PC-3 (cell line): Measurements from ENCODE around the gene LEF1. TPM values are rescaled to one million over a fixed set of nuclear protein-coding genes. Genes with fewer than 3 reads are reported as not detected.

Source experiments
- ATAC-seq: fragments of 200-7000 bp; cut with Tn5 transposase; 2 replicates; pipeline ENCODE4 v1.9.1; 2020; ENCODE audit warnings: mild to moderate bottlenecking, moderate library complexity
- BruUV-seq: library from RNA; stranded (reverse); fragments of 400-500 nt; replicated peaks from 2 replicates; lab custom pipeline; 2021; lab: Mats Ljungman, UMichigan
- CTCF ChIA-PET: fragments of 300-600 bp; sonication (Branson Sonifier 250); formaldehyde crosslinking; loops from one replicate; lab custom pipeline; 2022; ENCODE audit warnings: antibody characterized with exemption; lab: Charles Lee
- POLR2A ChIA-PET: fragments of 300-600 bp; sonication (Branson Sonifier 250); formaldehyde crosslinking; loops from one replicate; lab custom pipeline; 2022; ENCODE audit warnings: antibody characterized with exemption; ENCODE audit not compliant: unreplicated experiment; lab: Charles Lee
- DNase-seq: peaks from one replicate; pipeline ENCODE4 v3.0.0-alpha.2; 2015
- H2AFZ ChIP-seq: fragments of 300-600 bp; sonication (generic); 2 replicates; pipeline ENCODE4 v1.6.0; 2016; ENCODE audit warnings: antibody characterized with exemption, low read length
- H3F3A ChIP-seq: fragments of 300-600 bp; sonication (generic); one replicate; pipeline ENCODE4 v1.6.0; 2017; ENCODE audit warnings: antibody characterized with exemption, low read length, control low read depth, mild to moderate bottlenecking; ENCODE audit not compliant: unreplicated experiment
- H3K27ac ChIP-seq: fragments of 300-600 bp; sonication (generic); 2 replicates; pipeline ENCODE4 v1.5.1; 2016; ENCODE audit warnings: mild to moderate bottlenecking, low read length
- H3K27me3 ChIP-seq: fragments of 300-600 bp; sonication (generic); 2 replicates; pipeline ENCODE4 v1.6.1; 2016; ENCODE audit warnings: low read length, mixed read lengths
- H3K36me3 ChIP-seq: fragments of 300-600 bp; sonication (generic); 2 replicates; pipeline ENCODE4 v1.6.1; 2016; ENCODE audit warnings: low read depth, mixed run types, low read length, mixed read lengths
- H3K4me1 ChIP-seq: fragments of 300-600 bp; sonication (generic); 2 replicates; pipeline ENCODE4 v1.5.1; 2016; ENCODE audit warnings: low read length; ENCODE audit not compliant: insufficient read depth
- H3K4me2 ChIP-seq: fragments of 300-600 bp; sonication (generic); 2 replicates; pipeline ENCODE4 v1.6.0; 2016; ENCODE audit warnings: low read length
- H3K4me3 ChIP-seq: fragments of 300-600 bp; sonication (generic); 2 replicates; pipeline ENCODE4 v1.5.1; 2016; ENCODE audit warnings: mild to moderate bottlenecking, low read length, mixed read lengths
- H3K79me2 ChIP-seq: fragments of 300-600 bp; sonication (generic); 2 replicates; pipeline ENCODE4 v1.6.1; 2017; ENCODE audit warnings: low read length, mixed read lengths
- H3K9ac ChIP-seq: fragments of 300-600 bp; sonication (generic); 2 replicates; pipeline ENCODE4 v1.6.0; 2016; ENCODE audit warnings: mild to moderate bottlenecking, low read length
- H3K9me2 ChIP-seq: fragments of 300-600 bp; sonication (generic); replicated peaks from 2 replicates; pipeline ENCODE4 v1.6.1; 2016; ENCODE audit warnings: mixed run types, low read length, mixed read lengths
- H3K9me3 ChIP-seq: fragments of 300-600 bp; sonication (generic); 2 replicates; pipeline ENCODE4 v1.6.1; 2016; ENCODE audit warnings: low read length, mixed read lengths
- H4K20me1 ChIP-seq: fragments of 300-600 bp; sonication (generic); 2 replicates; pipeline ENCODE4 v1.6.1; 2016; ENCODE audit warnings: low read length, mixed read lengths
- EZH2 ChIP-seq: fragments of 300-600 bp; sonication (generic); IDR thresholded peaks from one replicate; pipeline ENCODE4 v1.6.1; 2017; ENCODE audit warnings: antibody characterized with exemption, mild to moderate bottlenecking, low read length; ENCODE audit not compliant: unreplicated experiment
- EZH2phosphoT487 ChIP-seq: fragments of 300-600 bp; sonication (generic); IDR thresholded peaks from 2 replicates; pipeline ENCODE4 v1.6.1; 2018; ENCODE audit warnings: mild to moderate bottlenecking, antibody characterized with exemption, low read length, borderline replicate concordance
- intact Hi-C: fragments of 100-400 bp; cut with micrococcal nuclease; formaldehyde crosslinking; loops from 2 replicates; pipeline ENCODE4 v1.9.0; 2023
- total RNA-seq: library from RNA; depleted of rRNA; stranded (reverse); fragments of >200 nt; gene quantifications from 2 replicates; pipeline ENCODE4 v1.2.3, GENCODE V29; 2014
- TF ChIP-seq, protein P1 (sequence below): fragments of 300-600 bp; sonication (generic); conservative IDR thresholded peaks from 2 replicates; pipeline ENCODE4 v1.5.1; 2017; ENCODE audit warnings: antibody characterized with exemption, low read depth, mild to moderate bottlenecking, low read length

The LEF1 gene
- total RNA-seq, 1 experiment from 2014 or later, result 2.4 TPM

DNA sequence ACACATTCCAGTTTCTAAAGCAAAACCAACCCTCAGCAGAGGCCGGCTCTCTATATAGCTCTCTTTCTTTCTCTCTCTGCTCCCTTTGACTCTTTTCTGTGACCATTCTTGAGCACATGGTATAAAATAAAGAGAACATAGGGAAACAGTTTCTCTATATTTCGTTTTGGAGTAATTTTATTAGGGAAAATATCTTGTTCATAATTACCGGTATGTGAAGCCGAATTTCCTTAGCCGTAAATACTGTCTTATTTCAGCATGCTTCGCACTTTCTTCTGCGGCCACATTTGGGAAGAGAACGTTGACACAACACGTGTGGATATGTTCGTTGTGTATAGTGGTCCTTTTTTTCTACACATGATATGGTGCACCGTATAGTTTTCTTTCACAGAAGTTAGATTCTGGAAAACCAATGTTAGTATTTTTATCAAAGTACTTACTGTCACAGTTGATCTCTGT is 4.9 kb upstream of the LEF1 start:
- Histone ChIP-seq H4K20me1 (no peaks in the 10 kb centered on the region), H3K27me3 (peaks cover 37% of the 10 kb centered on the region), H3K4me1 (no peaks in the 10 kb centered on the region), H3K36me3 (no peaks in the 10 kb centered on the region), H3F3A (no peaks in the 10 kb centered on the region), H3K9ac (no peak overlapping the region), H3K27ac (no peak overlapping the region), H3K4me3 (peak overlapping the region; percentile 66), H3K4me2 (peak overlapping the region; percentile 80), H3K9me3 (no peaks in the 10 kb centered on the region), H2AFZ (peak overlapping the region; percentile 75), H3K9me2 (no peaks in the 10 kb centered on the region), H3K79me2 (no peaks in the 10 kb centered on the region)
- no peak for DNase-seq
- BruUV-seq, result no TSS peak
- ATAC-seq, result no peak
- ChIA-PET POLR2A (no interaction called here), CTCF (interaction anchor here (0.6 kb wide), 1 partner anchor 415 kb away, joined by 3 read pairs; no protein-coding TSS in a partner anchor)
- TF ChIP-seq, protein P1, sequence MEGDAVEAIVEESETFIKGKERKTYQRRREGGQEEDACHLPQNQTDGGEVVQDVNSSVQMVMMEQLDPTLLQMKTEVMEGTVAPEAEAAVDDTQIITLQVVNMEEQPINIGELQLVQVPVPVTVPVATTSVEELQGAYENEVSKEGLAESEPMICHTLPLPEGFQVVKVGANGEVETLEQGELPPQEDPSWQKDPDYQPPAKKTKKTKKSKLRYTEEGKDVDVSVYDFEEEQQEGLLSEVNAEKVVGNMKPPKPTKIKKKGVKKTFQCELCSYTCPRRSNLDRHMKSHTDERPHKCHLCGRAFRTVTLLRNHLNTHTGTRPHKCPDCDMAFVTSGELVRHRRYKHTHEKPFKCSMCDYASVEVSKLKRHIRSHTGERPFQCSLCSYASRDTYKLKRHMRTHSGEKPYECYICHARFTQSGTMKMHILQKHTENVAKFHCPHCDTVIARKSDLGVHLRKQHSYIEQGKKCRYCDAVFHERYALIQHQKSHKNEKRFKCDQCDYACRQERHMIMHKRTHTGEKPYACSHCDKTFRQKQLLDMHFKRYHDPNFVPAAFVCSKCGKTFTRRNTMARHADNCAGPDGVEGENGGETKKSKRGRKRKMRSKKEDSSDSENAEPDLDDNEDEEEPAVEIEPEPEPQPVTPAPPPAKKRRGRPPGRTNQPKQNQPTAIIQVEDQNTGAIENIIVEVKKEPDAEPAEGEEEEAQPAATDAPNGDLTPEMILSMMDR, result no peak
- no peak for TF ChIP-seq EZH2
- intact Hi-C loops, result no loop called here

DNA sequence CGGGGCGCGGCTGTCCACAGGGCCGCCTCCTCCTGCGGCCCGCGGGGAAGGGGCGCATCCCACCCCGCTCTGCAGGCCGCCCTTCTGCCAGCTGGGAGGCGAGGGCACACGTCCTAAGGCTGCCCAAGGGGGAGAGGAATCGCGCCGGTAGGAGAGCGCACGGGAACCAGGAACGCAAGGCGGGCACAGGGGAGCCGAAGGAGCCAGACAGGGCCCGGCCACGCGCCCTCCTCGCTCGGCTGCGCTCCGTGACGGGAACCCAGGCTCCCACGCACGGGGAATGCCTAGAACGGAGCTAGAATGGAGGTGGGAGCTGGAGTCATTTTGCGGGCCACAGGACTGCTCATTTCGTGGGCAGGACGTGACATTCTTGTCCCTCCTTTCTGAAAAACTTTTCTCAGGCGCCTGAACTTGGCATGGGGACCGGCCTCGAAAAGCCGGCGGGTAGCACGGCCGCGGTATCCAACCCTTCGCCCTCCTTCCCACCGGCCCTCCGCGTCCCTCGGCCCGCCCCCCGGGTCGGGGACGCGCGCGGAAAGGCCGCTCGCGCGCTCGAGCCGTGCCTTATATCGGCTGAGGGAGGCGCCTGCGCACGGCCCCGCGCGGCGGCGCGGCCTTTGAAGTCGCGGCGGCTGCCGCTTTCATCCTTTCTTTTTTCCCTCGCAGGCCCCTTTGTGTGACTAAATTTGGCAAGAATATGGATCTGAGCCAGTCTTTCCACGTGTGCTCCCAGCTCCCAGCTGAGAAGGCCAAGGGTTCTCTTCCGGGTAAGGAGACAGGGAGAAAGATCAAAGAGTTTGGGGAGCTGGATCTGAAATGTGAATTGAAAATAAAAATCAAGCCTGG is 4.2 kb upstream of the LEF1 start:
- Histone ChIP-seq H2AFZ (peak overlapping the region; percentile 75), H3F3A (no peaks in the 10 kb centered on the region), H3K79me2 (no peaks in the 10 kb centered on the region), H4K20me1 (no peaks in the 10 kb centered on the region), H3K27ac (no peak overlapping the region), H3K4me1 (no peaks in the 10 kb centered on the region), H3K9ac (no peak overlapping the region), H3K4me2 (peak overlapping the region; percentile 80), H3K9me3 (no peaks in the 10 kb centered on the region), H3K27me3 (peaks cover 44% of the 10 kb centered on the region), H3K9me2 (no peaks in the 10 kb centered on the region), H3K4me3 (peak overlapping the region; percentile 66), H3K36me3 (no peaks in the 10 kb centered on the region)
- CTCF ChIA-PET, result interaction anchor here (0.6 kb wide), 1 partner anchor 415 kb away, joined by 3 read pairs; no protein-coding TSS in a partner anchor
- DNase-seq (peak; percentile 10), ATAC-seq (peak; percentile 53)
- POLR2A ChIA-PET, result no interaction called here
- BruUV-seq, result no TSS peak
- TF ChIP-seq, protein P1, result no peak
- TF ChIP-seq EZH2, result no peak
- TF ChIP-seq EZH2phosphoT487, result no peak
- intact Hi-C loops, result no loop called here
